ENCODE data around the gene ATXN1.

- no peak for TF ChIP-seq POLR2AphosphoS5 (IDR thresholded peaks at IDR 0.05; ENCODE audit: low read depth)
- no peak for TF ChIP-seq CTCF (IDR thresholded peaks at IDR 0.05; ENCODE audit: insufficient read depth, low read length)
- TF ChIP-seq REST (IDR thresholded peaks at IDR 0.05; ENCODE audit: insufficient replicate concordance, low read depth), result no peak
- no peak for TF ChIP-seq GABPA (IDR thresholded peaks at IDR 0.05; ENCODE audit: low read depth)
- TF ChIP-seq SPI1 (IDR thresholded peaks at IDR 0.05; ENCODE audit: borderline replicate concordance, low read depth), result no peak
These were observed 280.3 kb downstream of the ATXN1 start for GRCh38 chr6:16480763-16481560.

All from HL-60 (cell line).